SK-N-SH (cell line): ENCODE data around the gene UGT2B15.

ENCODE experiments used
- GABPA ChIP-seq: IDR thresholded peaks from 2 replicates; pipeline ENCODE4 v1.4.0; 2012; ENCODE audit warnings: low read depth, mild to moderate bottlenecking
- GATA2 ChIP-seq: sonication (generic); formaldehyde crosslinking; IDR thresholded peaks from 2 replicates; pipeline ENCODE4 v1.5.0; 2020; ENCODE audit warnings: mild to moderate bottlenecking, missing genetic modification reagents
- MEF2A ChIP-seq: IDR thresholded peaks from 2 replicates; pipeline ENCODE4 v1.4.0; 2012; ENCODE audit warnings: low read depth, borderline replicate concordance
- PBX3 ChIP-seq: IDR thresholded peaks from 2 replicates; pipeline ENCODE4; 2012
- TF ChIP-seq, protein P1 (sequence below): fragments of 200-600 bp; sonication (generic); IDR thresholded peaks from 2 replicates; pipeline ENCODE4 v1.6.1; 2017; ENCODE audit warnings: antibody characterized with exemption, mild to moderate bottlenecking, moderate library complexity

- no peak for TF ChIP-seq MEF2A
- no peak for TF ChIP-seq GABPA
- no peak for TF ChIP-seq PBX3
- no peak for TF ChIP-seq GATA2 (CRISPR knock-in tag)
- TF ChIP-seq, protein P1, sequence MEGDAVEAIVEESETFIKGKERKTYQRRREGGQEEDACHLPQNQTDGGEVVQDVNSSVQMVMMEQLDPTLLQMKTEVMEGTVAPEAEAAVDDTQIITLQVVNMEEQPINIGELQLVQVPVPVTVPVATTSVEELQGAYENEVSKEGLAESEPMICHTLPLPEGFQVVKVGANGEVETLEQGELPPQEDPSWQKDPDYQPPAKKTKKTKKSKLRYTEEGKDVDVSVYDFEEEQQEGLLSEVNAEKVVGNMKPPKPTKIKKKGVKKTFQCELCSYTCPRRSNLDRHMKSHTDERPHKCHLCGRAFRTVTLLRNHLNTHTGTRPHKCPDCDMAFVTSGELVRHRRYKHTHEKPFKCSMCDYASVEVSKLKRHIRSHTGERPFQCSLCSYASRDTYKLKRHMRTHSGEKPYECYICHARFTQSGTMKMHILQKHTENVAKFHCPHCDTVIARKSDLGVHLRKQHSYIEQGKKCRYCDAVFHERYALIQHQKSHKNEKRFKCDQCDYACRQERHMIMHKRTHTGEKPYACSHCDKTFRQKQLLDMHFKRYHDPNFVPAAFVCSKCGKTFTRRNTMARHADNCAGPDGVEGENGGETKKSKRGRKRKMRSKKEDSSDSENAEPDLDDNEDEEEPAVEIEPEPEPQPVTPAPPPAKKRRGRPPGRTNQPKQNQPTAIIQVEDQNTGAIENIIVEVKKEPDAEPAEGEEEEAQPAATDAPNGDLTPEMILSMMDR = no peak
These were observed 15.3 kb downstream of the UGT2B15 start for GRCh38 chr4:68654946-68655721.
